Calu3 (cell line): ENCODE measurements around the gene OLFML2B. TPM values are rescaled to one million over a fixed set of nuclear protein-coding genes. Genes with fewer than 3 reads are reported as not detected.

Experiments used
- BruUV-seq: library from RNA; stranded (reverse); fragments of 400-500 nt; replicated peaks from 2 replicates; lab custom pipeline; 2021; lab: Mats Ljungman, UMichigan
- CTCF ChIA-PET: fragments of 300-600 bp; sonication (Branson Sonifier 250); formaldehyde crosslinking; loops from one replicate; lab custom pipeline; 2022; ENCODE audit warnings: antibody characterized with exemption; lab: Charles Lee
- DNase-seq: peaks from one replicate; pipeline ENCODE4 v3.0.0; 2022
- H3K27ac Mint-ChIP-seq: one replicate; pipeline ENCODE4 v1.8.0; 2022; ENCODE audit warnings: mixed read lengths; ENCODE audit not compliant: unreplicated experiment
- H3K27me3 Mint-ChIP-seq: one replicate; pipeline ENCODE4 v1.8.0; 2022; ENCODE audit warnings: mixed read lengths; ENCODE audit not compliant: unreplicated experiment
- H3K36me3 Mint-ChIP-seq: one replicate; pipeline ENCODE4 v1.8.0; 2022; ENCODE audit warnings: mild to moderate bottlenecking, moderate library complexity, mixed read lengths; ENCODE audit not compliant: insufficient read depth, unreplicated experiment
- H3K4me1 Mint-ChIP-seq: one replicate; pipeline ENCODE4 v1.8.0; 2022; ENCODE audit warnings: mild to moderate bottlenecking, low read depth, mixed read lengths; ENCODE audit not compliant: unreplicated experiment
- H3K4me3 Mint-ChIP-seq: one replicate; pipeline ENCODE4 v1.8.0; 2022; ENCODE audit warnings: mild to moderate bottlenecking, low read depth, moderate library complexity, mixed read lengths; ENCODE audit not compliant: unreplicated experiment
- H3K9me3 Mint-ChIP-seq: one replicate; pipeline ENCODE4 v1.8.0; 2022; ENCODE audit warnings: low read depth, mixed read lengths; ENCODE audit not compliant: unreplicated experiment
- CTCF ChIP-seq: fragments of 200-600 bp; IDR thresholded peaks from one replicate; pipeline ENCODE4 v1.8.0; 2022; ENCODE audit warnings: antibody characterized with exemption; ENCODE audit not compliant: unreplicated experiment
- intact Hi-C: fragments of 100-400 bp; cut with micrococcal nuclease; formaldehyde crosslinking; loops from one replicate; pipeline ENCODE4 v1.10.0; 2022; ENCODE audit not compliant: unreplicated experiment
- total RNA-seq: library from RNA; stranded (reverse); gene quantifications from 2 replicates; pipeline ENCODE4 v1.2.3, GENCODE V29; 2022

The OLFML2B gene
- total RNA-seq, 1 experiment from 2014 or later, result not detected

GRCh38 chr1:161988413-161988812 lies 35.3 kb downstream of the OLFML2B start:
- H3K9me3 Mint-ChIP-seq, result no peaks in the 10 kb centered on the region
- no peaks in the 10 kb centered on the region for H3K4me1 Mint-ChIP-seq
- no peak overlapping the region for H3K27ac Mint-ChIP-seq
- no peak for DNase-seq
- no peak for TF ChIP-seq CTCF
- peaks cover 77% of the 10 kb centered on the region for H3K27me3 Mint-ChIP-seq
- no TSS peak for BruUV-seq
- no peaks in the 10 kb centered on the region for H3K36me3 Mint-ChIP-seq
- H3K4me3 Mint-ChIP-seq, result no peak overlapping the region
- intact Hi-C loops, result no loop called here
- CTCF ChIA-PET, result no interaction called here

- H3K36me3 Mint-ChIP-seq, result no peaks in the 10 kb centered on the region
- H3K4me1 Mint-ChIP-seq, result no peaks in the 10 kb centered on the region
- no peak overlapping the region for H3K27ac Mint-ChIP-seq
- no peak for TF ChIP-seq CTCF
- no peak for DNase-seq
- H3K9me3 Mint-ChIP-seq, result no peaks in the 10 kb centered on the region
- H3K27me3 Mint-ChIP-seq, result peaks cover 76% of the 10 kb centered on the region
- no TSS peak for BruUV-seq
- intact Hi-C loops, result no loop called here
- CTCF ChIA-PET, result no interaction called here
- H3K4me3 Mint-ChIP-seq, result no peak overlapping the region
Measured at GRCh38 chr1:161987872-161988271, 35.8 kb downstream of the OLFML2B start.

GRCh38 chr1:161987303-161987702 lies 36.4 kb downstream of the OLFML2B start:
- no peaks in the 10 kb centered on the region for H3K4me1 Mint-ChIP-seq
- no peak for TF ChIP-seq CTCF
- CTCF ChIA-PET, result no interaction called here
- no peak overlapping the region for H3K4me3 Mint-ChIP-seq
- intact Hi-C loops, result no loop called here
- no peaks in the 10 kb centered on the region for H3K9me3 Mint-ChIP-seq
- DNase-seq, result no peak
- H3K27me3 Mint-ChIP-seq, result peaks cover 76% of the 10 kb centered on the region
- BruUV-seq, result no TSS peak
- H3K27ac Mint-ChIP-seq, result no peak overlapping the region
- no peaks in the 10 kb centered on the region for H3K36me3 Mint-ChIP-seq

GRCh38 chr1:161986328-161986727 lies 37.3 kb downstream of the OLFML2B start:
- no peak for TF ChIP-seq CTCF
- H3K27me3 Mint-ChIP-seq, result peaks cover 78% of the 10 kb centered on the region
- BruUV-seq, result no TSS peak
- H3K9me3 Mint-ChIP-seq, result no peaks in the 10 kb centered on the region
- intact Hi-C loops, result no loop called here
- no peaks in the 10 kb centered on the region for H3K4me1 Mint-ChIP-seq
- H3K4me3 Mint-ChIP-seq, result no peak overlapping the region
- H3K27ac Mint-ChIP-seq, result no peak overlapping the region
- no peaks in the 10 kb centered on the region for H3K36me3 Mint-ChIP-seq
- no peak for DNase-seq
- CTCF ChIA-PET, result no interaction called here
